Measurements from ENCODE around the gene GMPS.
"Not testable (repeated sequence)": the region's sequence is repeated elsewhere in the genome, so short reads cannot be mapped to it uniquely, and the experiment has no call there.

The GMPS gene

DNA sequence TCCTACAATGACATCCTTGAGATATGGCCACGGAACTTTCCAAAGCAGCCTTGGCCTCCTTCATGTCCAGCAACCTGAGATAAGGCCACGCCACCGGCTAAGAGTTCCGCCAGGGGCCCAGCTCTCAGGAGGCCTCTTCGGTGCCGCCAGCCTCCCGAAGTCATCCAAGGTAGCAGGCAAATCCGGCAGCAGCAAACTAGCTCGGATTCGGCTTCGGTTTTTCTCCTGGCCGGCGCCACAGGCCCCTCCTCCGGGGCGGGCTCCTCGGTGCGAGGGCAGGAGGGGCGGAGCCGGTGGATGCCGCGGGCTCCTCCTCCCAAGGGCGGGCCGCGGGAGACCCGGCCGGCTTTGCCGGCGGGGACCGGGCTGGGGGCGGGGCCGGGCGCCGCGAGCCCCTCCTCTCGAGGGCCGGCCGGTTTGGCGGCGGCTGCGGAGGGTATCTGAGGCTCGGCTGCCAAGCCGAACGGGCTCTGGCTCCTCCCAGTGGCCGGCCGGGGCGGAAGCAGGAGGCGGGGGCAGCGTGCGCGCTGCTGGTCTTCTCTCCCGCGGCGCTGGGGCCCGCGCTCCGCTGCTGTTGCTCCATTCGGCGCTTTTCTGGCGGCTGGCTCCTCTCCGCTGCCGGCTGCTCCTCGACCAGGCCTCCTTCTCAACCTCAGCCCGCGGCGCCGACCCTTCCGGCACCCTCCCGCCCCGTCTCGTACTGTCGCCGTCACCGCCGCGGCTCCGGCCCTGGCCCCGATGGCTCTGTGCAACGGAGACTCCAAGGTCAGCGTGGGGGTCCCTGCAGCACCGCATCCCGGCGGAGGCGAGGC is at the start of gene GMPS:
TSS of gene GMPS (plus strand) at position 518 of the 812 bp plus-strand sequence. CDS start at position 739, 221 bp downstream.
- peak; percentile 87 for DNase-seq

DNA sequence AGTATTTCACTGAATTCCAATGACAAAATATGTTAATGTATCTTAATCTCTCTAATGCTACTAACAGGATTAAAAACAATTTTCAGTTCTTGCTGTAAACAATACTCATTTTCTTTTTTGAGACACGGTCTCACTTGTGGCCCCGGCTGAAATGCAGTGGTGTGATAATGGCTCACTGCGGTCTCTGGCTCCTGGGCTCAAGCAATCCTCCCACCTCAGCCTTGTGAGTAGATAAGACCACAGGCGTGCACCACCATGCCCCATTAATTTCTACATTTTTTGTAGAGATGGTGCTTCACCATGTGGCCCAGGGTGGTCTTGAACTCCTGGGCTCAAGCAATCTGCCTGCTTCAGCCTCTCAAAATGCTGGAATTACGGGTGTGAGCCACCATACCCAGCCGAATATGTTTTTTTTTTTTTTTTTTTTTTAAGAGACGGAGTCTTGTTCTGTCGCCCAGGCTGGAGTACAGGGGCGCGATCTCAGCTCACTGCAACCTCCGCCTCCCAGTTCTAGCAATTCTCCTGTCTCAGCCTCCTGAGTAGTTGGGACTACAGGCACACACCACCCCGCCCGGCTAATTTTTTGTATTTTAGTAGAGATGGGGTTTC is 41.9 kb upstream of the GMPS start:
- not testable (repeated sequence) for DNase-seq

DNA sequence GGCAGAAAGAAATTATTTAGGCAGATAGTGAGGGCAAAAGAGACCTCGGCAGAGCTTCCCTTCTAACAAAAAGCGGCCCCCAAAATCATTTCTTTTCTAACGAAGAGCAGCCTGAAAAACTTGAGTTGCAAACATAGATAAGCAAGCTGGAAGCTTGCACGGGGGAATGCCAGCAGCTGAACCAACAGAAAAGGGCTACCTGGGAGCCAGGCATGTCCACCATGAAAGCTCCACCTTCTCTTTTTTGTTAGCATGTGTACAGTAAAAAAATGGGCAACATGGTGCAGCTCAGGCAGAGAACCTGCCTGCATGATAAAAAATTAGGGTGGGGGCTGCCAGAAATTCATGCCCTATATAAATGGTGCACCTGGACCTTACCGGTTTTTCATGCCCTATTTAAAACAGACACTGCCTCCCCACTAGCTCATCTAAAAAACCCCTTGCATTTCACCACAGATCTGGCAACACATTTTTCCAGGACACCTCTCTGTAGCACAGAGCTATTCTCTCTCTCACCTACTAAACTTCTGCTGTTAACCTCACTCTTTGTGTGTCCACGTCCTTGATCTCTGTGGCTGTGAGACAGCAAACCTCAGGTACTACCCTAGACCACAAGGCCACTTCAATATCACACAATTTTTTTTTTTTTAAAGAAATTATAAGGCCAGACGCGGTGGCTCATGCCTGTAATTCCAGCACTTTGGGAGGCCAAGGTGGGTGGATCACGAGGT is 34.9 kb upstream of the GMPS start:
- no peak for DNase-seq

DNA sequence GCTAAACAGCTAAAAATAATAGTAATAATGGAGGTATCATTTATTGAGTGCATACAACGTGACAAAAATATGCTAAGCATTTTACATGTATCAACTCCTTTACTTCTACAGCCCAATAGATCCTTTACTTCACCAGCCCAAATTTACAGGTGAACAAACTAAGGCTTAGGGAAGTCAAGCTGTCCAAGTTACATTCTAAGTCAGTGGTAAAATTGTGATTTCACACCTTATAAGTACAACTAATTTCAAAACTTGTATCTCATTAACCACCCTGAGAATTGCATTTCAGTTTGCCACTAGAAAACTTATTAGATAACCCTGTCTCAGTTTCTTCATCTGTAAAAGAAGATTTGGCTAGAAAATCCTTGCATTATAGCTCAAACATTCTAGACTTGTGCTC is 26.9 kb upstream of the GMPS start:
- no peak for DNase-seq

DNA sequence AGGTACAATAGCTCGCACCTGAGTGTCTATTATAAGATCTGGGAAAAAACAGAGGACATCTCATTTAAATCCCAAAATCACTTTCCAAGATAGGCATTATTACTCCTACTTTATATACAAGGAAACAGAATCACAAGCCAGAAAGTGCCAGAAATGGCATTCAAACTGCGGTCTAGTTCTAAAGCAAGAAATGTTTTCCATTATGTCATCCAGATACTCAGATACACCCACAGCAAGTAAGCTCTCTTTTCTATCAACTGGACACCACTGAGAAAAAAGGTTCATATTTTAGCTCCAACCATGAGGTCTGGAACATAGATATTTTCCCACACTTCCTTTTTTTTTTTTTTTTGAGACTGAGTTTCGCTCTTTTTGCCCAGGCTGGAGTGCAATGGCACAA is 24.3 kb upstream of the GMPS start:
- no peak for DNase-seq

DNA sequence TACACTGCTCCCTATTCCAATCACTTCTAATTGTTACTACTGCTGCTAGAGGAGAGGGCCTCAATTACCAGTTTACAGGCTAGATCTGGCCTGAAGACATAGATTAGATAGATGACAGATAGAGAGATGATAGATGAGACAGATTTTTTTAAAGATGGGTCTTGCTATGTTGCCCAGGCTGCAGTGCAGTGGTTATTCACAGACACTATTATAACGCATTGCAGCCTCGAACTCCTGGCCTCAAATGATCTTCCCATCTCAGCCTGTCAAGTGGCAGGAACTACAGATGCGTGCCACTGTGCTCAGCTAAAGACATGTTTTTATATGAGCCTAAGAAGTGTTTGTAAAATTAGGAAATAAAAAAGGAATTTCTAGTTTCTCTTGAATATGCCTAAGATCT is 22.5 kb upstream of the GMPS start:
- no peak for DNase-seq

DNA sequence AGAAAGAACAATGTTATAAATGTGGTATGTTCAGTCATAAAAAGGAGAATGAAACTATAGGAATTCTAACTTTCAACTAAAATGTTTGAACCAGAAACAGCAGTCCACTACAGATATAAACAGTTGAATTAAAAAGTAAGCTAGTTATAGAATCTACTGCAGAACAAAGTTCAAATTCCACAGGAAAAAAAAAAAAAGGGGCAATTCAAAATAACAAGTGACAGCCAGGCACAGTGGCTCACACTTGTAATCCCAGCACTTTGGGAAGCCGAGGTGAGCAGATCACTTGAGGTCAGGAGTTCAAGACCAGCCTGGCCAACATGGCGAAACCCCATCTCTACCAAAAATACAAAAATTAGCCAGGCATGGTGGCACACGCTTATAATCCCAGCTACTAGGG is 21.0 kb upstream of the GMPS start:
- not testable (repeated sequence) for DNase-seq

DNA sequence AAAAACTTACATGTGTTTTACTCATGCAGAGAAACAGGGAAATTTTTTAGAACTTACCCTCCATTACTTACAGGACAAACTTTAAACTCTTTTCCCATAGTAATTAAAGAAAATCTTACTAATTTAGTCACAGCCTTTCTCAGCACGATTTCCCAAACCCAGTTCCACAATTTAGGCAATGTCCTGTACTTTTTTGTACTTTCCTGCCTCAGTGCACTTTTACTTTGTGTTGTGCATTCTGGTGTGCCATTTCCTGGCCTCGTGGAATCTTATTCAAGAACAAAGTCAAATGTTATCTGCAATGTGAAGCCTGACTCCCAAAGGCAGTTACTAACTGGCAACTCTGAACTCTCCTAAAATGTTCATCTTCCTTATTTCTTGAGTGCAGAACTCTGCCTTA is 18.1 kb upstream of the GMPS start:
- no peak for DNase-seq

DNA sequence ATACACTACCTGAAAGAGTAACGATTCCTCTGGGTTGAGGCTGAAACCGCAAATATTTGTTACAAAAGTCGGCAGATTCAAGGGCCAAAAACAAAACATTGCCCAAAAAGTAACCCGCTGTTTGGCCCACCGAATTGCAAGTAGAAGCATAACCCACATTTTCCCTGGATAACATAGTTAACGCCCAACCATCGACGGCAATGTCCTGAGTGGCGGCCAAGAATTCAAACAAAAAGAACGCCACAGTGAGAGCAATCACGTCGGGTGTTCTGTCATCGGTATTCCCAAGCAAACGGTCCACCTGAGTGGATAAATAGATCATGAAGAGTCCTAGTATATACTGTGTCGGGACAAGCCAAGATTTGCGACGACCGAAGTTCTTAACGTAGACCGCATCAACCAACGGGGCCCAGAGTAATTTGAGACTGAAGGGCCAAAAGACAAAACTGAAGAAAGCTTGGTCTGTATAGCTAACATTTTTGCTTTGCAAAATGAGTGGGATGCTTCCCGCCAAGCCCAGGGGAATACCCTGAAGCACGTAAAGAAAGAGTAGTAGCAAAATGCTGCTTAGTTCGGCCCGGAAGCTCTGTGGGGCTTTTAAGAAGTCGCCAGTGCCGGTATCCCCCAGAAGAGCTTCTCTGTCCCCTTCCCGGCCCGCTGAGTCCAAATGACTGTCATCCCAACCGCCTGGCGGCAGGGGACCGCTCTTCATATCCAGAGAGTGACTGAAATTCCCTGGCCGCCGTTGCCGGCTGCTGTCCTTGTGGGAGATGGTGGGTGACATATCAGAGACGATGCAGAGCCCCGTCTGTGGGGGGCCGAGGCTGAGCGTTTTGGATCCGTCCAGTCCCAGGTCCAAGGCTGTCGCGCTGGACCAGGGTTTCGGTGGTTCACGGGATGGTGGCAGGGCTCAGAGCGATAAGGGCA is 17.0 kb upstream of the GMPS start:
- no peak for DNase-seq

DNA sequence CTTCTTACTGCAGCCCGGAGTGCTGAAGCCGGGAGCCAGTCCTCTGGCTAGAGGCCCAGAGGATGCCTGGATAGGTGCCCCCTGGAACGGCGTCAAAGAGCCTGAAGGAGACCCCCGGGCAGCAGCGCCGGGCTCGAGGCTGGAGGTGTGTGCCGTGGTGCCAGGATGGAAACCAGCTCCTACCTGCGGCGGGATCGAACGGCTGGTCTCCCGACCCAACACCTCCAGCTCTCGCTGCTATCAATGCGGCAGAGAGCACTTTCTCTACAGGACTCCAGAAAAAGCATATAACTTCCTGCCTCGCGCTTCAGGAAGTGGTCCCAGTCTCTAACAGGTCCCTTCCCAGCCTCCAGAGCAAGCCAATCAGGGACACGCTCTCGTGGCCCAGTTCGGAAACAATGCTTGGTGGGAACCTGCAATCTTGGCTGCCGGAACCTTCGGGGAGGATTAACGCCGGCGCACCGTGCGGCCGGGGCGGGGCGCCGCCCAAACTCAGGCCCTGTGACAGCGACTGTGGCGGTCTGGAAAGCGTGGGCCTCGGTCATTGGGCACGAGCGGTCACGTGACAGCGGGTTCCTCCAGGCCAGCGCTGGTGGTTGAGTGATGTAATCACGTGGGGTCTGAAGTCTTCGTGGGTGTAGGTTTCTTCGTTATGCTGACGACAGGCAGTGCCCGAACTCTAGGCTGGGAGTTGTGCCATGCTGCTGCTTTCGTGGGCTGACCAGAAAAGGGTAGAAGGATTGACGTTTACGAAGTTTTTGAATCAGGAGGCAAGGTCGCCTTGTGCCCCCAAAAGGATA is 16.1 kb upstream of the GMPS start, which contains the start of gene SLC33A1:
TSS of gene SLC33A1 (minus strand) at position 287 of the 800 bp plus-strand sequence. CDS start 430 bp downstream, outside the sequence.
- DNase-seq: peak; percentile 86

DNA sequence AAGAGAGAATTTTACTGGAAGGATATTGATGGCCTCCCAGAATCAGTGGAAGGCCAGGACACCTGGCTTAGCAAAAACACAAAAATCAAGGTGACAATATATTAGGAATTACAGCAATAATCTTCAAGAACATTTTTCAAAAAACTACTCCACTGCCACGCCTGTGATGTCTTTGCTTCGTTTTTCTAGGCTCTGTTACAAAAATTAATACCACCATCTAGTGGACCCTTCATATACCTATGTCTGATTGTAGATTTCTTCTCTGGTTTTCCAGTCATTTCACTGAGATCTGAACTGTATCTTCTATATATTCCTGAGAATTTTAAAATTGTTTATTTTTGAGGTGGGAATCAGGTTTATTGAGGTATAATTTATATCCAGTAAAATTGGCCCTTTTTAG is 10.6 kb upstream of the GMPS start:
- DNase-seq: no peak

DNA sequence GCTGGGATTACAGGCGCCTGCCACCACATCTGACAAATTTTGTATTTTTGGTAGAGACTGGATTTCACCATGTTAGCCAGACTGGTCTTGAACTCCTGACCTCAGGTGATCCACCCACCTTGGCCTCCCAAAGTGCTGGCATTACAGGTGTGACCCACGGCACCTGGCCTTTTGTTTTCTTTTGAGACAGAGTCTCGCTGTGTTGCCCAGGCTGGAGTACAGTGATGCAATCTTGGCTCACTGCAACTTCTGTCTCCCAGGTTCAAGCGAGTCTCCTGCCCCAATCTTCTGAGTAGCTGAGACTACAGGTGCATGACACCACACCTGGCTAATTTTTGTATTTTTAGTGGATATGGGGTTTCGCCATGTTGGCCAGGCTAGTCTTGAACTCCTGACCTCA is 10.0 kb upstream of the GMPS start:
- not testable (repeated sequence) for DNase-seq

DNA sequence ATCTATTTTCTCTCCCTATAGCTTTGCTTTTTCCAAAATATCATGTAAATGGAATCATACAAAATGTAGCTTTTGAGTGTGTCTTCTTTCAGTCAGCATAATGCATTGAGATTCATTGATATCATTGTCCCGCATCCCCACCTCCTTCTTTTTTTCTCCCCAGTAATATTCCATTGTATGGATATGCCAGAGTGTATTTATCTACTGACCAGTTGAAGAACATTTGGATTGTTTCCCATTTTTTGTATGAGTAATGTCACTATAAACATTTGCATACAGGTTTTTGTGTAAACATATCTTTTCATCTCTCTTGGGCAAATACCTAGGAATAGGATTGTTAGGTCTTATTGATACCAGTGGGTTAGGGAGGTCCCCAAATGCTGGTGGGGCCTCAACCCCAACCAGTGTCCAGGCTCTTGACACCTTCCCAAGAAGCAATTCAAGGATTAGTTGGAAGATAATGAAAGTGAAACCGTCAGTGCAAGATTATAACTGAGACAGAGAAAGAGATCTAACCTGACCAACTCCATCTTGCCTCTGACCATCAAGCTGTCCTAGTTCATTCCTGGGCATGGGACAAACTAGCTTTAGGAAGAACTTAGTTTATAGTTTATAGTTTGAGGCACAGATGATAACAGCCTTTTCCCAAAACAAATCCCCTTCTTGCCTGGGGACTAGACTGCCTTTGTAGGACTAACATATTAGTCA is 8.8 kb upstream of the GMPS start:
- no peak for DNase-seq

DNA sequence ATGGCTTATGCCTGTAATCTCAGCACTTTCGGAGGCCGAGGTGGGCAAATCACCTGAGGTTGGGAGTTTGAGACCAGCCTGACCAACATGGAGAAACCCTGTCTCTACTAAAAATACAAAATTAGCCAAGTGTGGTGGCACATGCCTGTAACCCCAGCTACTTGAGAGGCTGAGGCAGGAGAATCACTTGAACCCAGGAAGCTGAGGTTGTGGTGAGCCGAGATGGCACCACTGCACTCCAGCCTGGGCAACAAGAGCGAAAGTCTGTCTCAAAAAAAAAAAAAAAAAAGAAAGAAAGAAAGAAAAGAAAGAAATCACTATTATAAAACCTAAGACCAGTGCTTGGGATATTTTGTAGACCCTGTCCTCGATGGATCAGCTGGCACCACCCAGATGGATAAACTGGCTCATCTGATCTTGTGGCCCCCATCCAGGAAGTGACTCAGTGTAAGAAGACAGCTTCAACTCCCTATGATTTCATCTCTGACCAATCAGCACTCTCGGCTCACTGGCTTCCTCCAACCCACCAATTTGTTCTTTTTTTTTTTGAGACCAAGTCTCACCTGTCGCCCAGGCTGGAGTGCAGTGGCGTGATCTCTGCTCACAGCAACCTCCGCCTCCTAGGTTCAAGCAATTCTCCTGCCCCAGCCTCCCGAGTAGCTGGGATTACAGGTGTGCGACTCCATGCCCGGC is 8.0 kb upstream of the GMPS start:
- not testable (repeated sequence) for DNase-seq

DNA sequence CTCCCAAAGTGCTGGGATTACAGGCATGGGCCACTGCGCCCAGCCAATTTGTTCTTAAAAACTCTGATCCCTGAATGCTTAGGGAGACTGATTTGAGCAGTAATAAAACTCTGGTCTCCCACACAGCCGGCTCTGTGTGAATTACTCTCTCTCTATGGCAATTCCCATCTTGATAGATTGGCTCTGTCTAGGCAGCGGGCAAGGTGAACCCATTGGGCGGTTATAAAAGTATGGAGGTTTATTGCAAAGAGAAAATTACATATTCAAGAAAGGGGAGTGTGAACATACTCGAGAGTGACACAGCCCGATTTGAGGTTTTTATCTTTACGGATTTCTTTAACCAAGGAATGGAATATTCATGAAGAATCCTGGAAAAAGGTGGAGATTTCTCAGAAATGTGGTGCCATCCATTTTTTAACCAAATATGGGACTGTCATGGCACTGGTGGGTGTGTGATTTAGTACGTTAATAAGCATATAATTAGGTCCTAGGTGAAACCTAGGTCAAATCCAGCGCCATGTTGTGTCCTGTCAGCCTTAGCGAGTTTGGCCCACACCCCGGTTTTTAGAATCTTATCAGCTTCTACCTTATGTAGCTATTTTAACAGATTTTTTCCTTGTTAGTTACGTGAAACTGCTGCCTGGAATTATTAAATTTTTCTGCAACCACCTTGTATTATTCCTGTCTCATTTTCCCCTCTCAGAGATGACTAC is 7.2 kb upstream of the GMPS start:
- no peak for DNase-seq

DNA sequence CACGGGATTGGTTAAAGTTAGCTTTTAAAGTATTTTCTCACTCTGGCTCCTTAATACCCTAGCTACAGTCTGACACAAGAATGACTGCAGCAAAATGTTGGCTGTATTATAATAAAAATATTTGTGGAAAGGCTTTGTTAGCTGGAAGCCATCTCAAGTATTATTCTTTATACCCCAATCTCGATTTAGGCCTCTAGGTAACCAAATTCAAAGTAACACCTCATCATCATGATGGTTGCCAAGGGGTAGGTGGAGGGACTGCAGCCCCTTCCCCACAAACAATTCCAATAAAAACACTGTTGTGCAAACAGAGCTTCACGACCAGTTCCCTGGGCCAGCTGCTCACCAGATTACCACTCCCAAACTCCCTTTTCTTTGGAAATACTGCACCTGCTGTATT is 759 bp upstream of the GMPS start:
- DNase-seq: no peak

DNA sequence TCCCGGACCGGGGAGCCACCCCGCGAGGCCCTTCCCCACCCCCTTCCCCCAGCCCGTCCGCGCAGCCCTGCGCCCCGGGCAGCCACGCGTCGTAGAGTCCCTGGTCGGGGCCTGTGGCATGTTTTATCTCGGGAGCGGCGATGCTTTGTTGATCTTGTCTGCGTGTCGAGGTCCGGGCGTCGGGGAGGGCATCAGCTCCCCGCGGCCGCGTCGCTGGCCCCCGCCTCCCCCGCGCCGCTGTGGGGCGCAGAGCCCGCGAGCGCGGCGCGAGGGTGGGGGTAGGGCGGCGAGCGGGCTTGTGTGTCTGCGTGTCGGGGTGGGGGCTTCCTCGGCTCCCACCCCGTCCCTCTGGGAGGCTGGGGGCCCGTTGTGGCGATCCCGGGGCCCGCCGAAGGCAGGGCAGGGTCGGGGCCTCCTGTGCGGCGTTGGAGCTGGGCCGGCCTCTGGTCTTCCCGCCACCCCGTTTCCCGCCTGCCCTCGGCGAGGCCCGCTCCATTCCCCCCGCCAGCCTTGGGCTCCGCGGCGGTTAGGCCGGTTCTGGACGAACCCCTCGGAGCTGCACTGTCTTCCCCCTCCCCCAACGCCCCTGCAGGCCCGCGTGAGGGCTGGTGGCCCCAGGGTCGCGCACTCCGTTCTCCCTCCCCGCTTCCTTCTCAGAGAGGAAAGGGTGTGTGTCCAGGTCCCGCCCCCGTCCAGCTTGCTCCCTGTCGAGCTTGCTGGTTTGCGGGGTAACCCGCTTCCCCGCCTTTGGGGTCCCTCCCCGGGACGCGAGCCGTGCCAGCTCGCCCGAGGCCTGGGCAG is 695 bp downstream of the GMPS start:
- DNase-seq: no peak

DNA sequence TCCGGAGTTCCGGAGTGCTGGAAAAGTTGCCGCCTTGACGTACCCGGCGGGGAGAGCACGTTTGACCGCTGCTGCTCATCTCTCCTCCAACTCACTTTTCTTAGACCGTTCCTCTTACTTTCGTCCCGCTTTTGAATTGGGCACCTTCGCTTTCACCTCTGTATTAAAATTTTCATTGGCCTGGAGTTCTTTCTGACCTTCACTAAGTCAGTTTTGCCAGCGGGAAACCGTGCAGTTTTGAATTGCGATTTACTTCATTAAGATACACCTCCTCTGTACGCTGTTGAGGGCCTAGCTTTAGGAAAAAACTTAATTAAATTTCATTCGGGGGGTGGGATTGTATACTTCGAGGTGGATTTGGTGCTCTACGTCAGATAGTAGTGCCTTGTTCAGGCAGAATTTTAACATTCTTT is 1.3 kb downstream of the GMPS start:
- peak; percentile 32 for DNase-seq

Measured in 8988T (cell line).